T-helper 2 cell treated with Interferon-gamma antibody and Interleukin-4, amounts not matched to agents 5 μg/mL and 100 μg/mL, for 36 hours (primary cell): ENCODE data around the gene MROH2A.

Experiments used
- DNase-seq: peaks from one replicate; pipeline ENCODE4 v3.0.0; 2021; ENCODE audit warnings: low spot score
- H3K27ac Mint-ChIP-seq: one replicate; pipeline ENCODE4 v1.8.0; 2021; ENCODE audit warnings: mild to moderate bottlenecking, mixed read lengths
- H3K27me3 Mint-ChIP-seq: one replicate; pipeline ENCODE4 v1.8.0; 2021; ENCODE audit warnings: low read depth, mixed read lengths
- H3K36me3 Mint-ChIP-seq: one replicate; pipeline ENCODE4 v1.8.0; 2021; ENCODE audit warnings: low read depth, mixed read lengths
- H3K4me1 Mint-ChIP-seq: one replicate; pipeline ENCODE4 v1.8.0; 2021; ENCODE audit warnings: low read depth, mixed read lengths
- H3K4me3 Mint-ChIP-seq: one replicate; pipeline ENCODE4 v1.8.0; 2022; ENCODE audit warnings: mild to moderate bottlenecking, moderate library complexity, mixed read lengths
- H3K9me3 Mint-ChIP-seq: one replicate; pipeline ENCODE4 v1.8.0; 2021; ENCODE audit warnings: mixed read lengths

MROH2A gene

GRCh38 chr2:233849607-233850271 is 71.6 kb downstream of the MROH2A start:
- peaks cover 43% of the 10 kb centered on the region for H3K4me1 Mint-ChIP-seq
- peak overlapping the region; percentile 41 for H3K27ac Mint-ChIP-seq
- H3K36me3 Mint-ChIP-seq = peaks cover 89% of the 10 kb centered on the region
- no peaks in the 10 kb centered on the region for H3K9me3 Mint-ChIP-seq
- no peaks in the 10 kb centered on the region for H3K27me3 Mint-ChIP-seq
- peak; percentile 2 for DNase-seq
- H3K4me3 Mint-ChIP-seq = no peak overlapping the region

GRCh38 chr2:233850745-233851144 is 72.6 kb downstream of the MROH2A start:
- no peaks in the 10 kb centered on the region for H3K9me3 Mint-ChIP-seq
- H3K36me3 Mint-ChIP-seq = peaks cover 79% of the 10 kb centered on the region
- no peaks in the 10 kb centered on the region for H3K27me3 Mint-ChIP-seq

GRCh38 chr2:233851169-233851568 is 73.0 kb downstream of the MROH2A start:
- no peaks in the 10 kb centered on the region for H3K9me3 Mint-ChIP-seq
- no peak for DNase-seq
- peak overlapping the region; percentile 100 for H3K4me3 Mint-ChIP-seq
- H3K27ac Mint-ChIP-seq = no peak overlapping the region
- peaks cover 50% of the 10 kb centered on the region for H3K4me1 Mint-ChIP-seq
- H3K36me3 Mint-ChIP-seq = peaks cover 75% of the 10 kb centered on the region
- H3K27me3 Mint-ChIP-seq = no peaks in the 10 kb centered on the region

More at GRCh38 chr2:233850745-233851144, 72.6 kb downstream of the MROH2A start:
- H3K4me3 Mint-ChIP-seq = no peak overlapping the region
- no peak overlapping the region for H3K27ac Mint-ChIP-seq
- no peak for DNase-seq
- H3K4me1 Mint-ChIP-seq = peaks cover 47% of the 10 kb centered on the region

DNA sequence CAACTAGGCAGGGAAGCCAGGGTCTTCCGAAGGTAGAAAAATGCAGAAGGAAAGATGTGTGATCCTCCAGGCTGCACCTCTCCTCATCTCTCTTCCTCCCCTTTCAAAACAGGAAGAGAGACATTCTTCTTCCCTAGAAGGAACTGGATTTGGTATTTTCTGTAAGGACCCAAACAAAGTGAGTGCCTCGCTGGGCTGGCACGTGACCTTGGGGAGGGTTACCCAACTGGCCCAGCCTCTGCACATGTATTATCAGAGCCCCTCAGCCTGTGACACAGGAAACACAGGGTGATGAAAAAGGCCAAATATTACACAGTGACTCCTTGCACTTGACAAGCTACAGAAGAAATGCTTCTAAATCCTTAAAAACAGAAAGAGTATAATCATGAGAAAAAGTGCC is 73.9 kb downstream of the MROH2A start:
- peaks cover 67% of the 10 kb centered on the region for H3K36me3 Mint-ChIP-seq
- H3K4me3 Mint-ChIP-seq = peak overlapping the region; percentile 100
- H3K4me1 Mint-ChIP-seq = peaks cover 50% of the 10 kb centered on the region

DNA sequence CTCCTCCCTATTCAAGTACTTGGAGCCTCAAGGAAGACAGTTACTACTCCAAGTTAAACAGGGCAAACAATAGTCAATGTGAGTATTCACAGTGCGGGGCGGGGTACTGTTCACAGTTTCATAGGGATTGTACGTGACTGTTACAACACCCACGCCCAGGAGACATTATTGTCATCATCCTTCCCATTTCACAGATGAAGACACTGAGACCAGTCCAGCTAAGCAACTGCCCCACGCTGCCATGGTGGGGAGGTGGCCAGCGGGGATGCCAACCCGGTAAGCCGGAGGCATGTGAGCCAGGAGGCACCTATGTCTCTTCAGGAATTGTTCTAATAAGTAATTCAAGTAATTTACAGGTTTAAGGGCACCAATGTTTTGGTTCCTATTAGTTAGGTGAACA is 75.2 kb downstream of the MROH2A start:
- peak overlapping the region; percentile 99 for H3K27ac Mint-ChIP-seq
- no peaks in the 10 kb centered on the region for H3K27me3 Mint-ChIP-seq
- peaks cover 56% of the 10 kb centered on the region for H3K36me3 Mint-ChIP-seq
- H3K9me3 Mint-ChIP-seq = no peaks in the 10 kb centered on the region
- DNase-seq = peak; percentile 7
- H3K4me1 Mint-ChIP-seq = peaks cover 48% of the 10 kb centered on the region
- H3K4me3 Mint-ChIP-seq = peak overlapping the region; percentile 100

More for the DNA sequence above, 73.9 kb downstream of the MROH2A start:
- Mint-ChIP-seq H3K27me3 (no peaks in the 10 kb centered on the region), H3K9me3 (no peaks in the 10 kb centered on the region), H3K27ac (peak overlapping the region; percentile 55)
- DNase-seq = no peak

- peaks cover 51% of the 10 kb centered on the region for H3K36me3 Mint-ChIP-seq
- H3K27me3 Mint-ChIP-seq = no peaks in the 10 kb centered on the region
- no peaks in the 10 kb centered on the region for H3K9me3 Mint-ChIP-seq
- DNase-seq = no peak
- peaks cover 44% of the 10 kb centered on the region for H3K4me1 Mint-ChIP-seq
- H3K4me3 Mint-ChIP-seq = peak overlapping the region; percentile 100
- H3K27ac Mint-ChIP-seq = peak overlapping the region; percentile 99
Observed at GRCh38 chr2:233853883-233854240, 75.7 kb downstream of the MROH2A start.

- peaks cover under 1% of the 10 kb centered on the region for H3K27me3 Mint-ChIP-seq
- peak within 1 kb of the TSS; percentile 100 for H3K4me3 Mint-ChIP-seq
- H3K4me1 Mint-ChIP-seq = peaks cover 38% of the 10 kb centered on the region
- DNase-seq = peak; percentile 95
- H3K9me3 Mint-ChIP-seq = no peaks in the 10 kb centered on the region
- H3K27ac Mint-ChIP-seq = peak within 1 kb of the TSS; percentile 99
- peaks cover 45% of the 10 kb centered on the region for H3K36me3 Mint-ChIP-seq
Observed at GRCh38 chr2:233854241-233854981, 76.3 kb downstream of the MROH2A start, which contains the start of gene HJURP. TSS of gene HJURP (minus strand) at chr2:233854535. CDS start at chr2:233854500, 35 bp downstream.

- Mint-ChIP-seq H3K36me3 (peaks cover 37% of the 10 kb centered on the region), H3K27ac (peak overlapping the region; percentile 41), H3K4me3 (peak overlapping the region; percentile 100), H3K9me3 (no peaks in the 10 kb centered on the region), H3K4me1 (peaks cover 38% of the 10 kb centered on the region), H3K27me3 (peaks cover 3% of the 10 kb centered on the region)
- no peak for DNase-seq
Observed at GRCh38 chr2:233855345-233855744, 77.2 kb downstream of the MROH2A start.

DNA sequence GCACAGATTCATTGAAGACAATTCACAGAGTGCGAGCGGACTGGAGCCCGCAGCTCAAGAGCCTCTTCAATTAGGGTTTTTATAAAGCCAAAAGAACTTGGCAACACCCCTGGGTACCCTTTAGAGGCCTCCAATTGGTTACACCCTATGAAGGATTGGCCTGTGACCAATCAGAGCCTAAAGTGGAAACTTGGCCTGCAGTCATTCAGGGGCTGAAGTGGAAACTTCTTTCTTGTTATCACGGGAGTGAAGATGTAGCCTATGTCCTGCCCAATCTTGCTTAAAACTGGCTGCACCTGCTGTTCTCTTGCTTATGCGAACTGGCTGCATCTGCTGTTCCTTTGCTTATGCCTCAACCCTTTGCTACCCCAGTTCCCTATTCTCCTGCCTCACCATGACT is 78.1 kb downstream of the MROH2A start:
- Mint-ChIP-seq H3K4me1 (peaks cover 35% of the 10 kb centered on the region), H3K4me3 (no peak overlapping the region), H3K27me3 (peaks cover 3% of the 10 kb centered on the region), H3K36me3 (peaks cover 30% of the 10 kb centered on the region), H3K9me3 (no peaks in the 10 kb centered on the region), H3K27ac (no peak overlapping the region)
- DNase-seq = no peak

DNA sequence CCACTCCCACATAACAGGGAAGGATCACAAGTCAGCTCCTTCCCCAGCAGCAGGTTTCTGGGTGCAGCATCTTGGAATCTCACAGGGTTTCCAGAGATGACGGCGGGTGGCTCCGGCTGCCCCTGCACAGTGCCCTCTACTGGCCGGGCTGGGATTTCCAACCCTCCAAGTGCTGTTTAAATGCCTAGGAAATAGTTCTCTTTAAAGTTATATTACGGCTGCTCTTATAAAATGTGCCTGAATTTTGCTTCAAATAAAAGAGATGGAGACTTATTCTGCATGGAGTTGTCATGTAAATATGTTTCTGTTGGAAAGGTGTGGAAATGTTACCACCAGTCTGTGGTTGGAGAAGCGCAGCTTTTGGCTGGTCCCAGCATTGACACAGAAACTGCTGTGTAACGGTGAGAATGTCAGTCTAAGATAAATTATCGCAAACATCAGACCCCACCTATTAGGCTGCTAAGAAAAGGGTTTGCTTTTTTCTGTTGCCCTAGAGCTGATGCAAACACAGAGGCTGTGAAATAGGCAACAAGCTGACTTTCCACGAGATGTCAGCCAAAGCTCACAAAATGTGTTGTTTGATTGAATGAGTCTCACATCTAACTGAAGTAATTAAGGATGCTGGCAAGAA is 79.5 kb downstream of the MROH2A start:
- Mint-ChIP-seq H3K27ac (no peak overlapping the region), H3K4me3 (peak overlapping the region; percentile 26)

DNA sequence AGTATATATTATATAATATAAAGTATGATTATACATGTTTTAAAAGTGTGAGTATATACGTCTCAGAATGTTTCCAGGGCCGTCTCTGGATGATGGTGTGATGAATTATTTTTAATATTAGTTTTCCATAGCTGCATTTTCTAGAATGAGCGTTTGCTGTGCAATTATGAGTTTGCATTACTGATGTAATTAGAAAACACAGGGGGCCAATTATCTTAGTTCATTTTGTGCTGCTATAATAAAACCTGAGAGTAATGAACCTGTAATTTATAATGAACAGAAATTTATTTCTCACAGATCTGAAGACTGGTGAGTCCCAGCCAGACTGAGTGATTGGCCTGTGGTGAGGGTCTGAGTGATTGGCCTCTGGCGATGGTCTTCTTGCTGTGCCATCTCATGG is 80.2 kb downstream of the MROH2A start:
- H3K27me3 Mint-ChIP-seq = peaks cover 5% of the 10 kb centered on the region
- H3K9me3 Mint-ChIP-seq = no peaks in the 10 kb centered on the region
- H3K4me3 Mint-ChIP-seq = no peak overlapping the region
- H3K36me3 Mint-ChIP-seq = peaks cover 9% of the 10 kb centered on the region
- H3K27ac Mint-ChIP-seq = no peak overlapping the region
- H3K4me1 Mint-ChIP-seq = peaks cover 15% of the 10 kb centered on the region
- DNase-seq = no peak

More for the DNA sequence above, 79.5 kb downstream of the MROH2A start:
- peaks cover 5% of the 10 kb centered on the region for H3K27me3 Mint-ChIP-seq
- peaks cover 21% of the 10 kb centered on the region for H3K4me1 Mint-ChIP-seq
- H3K9me3 Mint-ChIP-seq = no peaks in the 10 kb centered on the region
- peaks cover 16% of the 10 kb centered on the region for H3K36me3 Mint-ChIP-seq
- DNase-seq = peak; percentile 47

- no peak overlapping the region for H3K4me3 Mint-ChIP-seq
- no peak for DNase-seq
- H3K9me3 Mint-ChIP-seq = peaks cover 2% of the 10 kb centered on the region
- H3K27ac Mint-ChIP-seq = no peak overlapping the region
- H3K27me3 Mint-ChIP-seq = peaks cover 5% of the 10 kb centered on the region
- H3K36me3 Mint-ChIP-seq = peaks cover 22% of the 10 kb centered on the region
- peaks cover 19% of the 10 kb centered on the region for H3K4me1 Mint-ChIP-seq
Observed at GRCh38 chr2:233862261-233862768, 84.2 kb downstream of the MROH2A start.

GRCh38 chr2:233865838-233866237 is 87.7 kb downstream of the MROH2A start:
- DNase-seq = no peak
- peaks cover 23% of the 10 kb centered on the region for H3K4me1 Mint-ChIP-seq
- H3K9me3 Mint-ChIP-seq = peaks cover 14% of the 10 kb centered on the region
- H3K27me3 Mint-ChIP-seq = peaks cover 11% of the 10 kb centered on the region
- no peak overlapping the region for H3K4me3 Mint-ChIP-seq
- H3K36me3 Mint-ChIP-seq = peaks cover 25% of the 10 kb centered on the region
- H3K27ac Mint-ChIP-seq = no peak overlapping the region

GRCh38 chr2:233866479-233866878 is 88.3 kb downstream of the MROH2A start:
- Mint-ChIP-seq H3K27me3 (peaks cover 17% of the 10 kb centered on the region), H3K4me1 (peaks cover 23% of the 10 kb centered on the region), H3K27ac (no peak overlapping the region), H3K4me3 (peak overlapping the region; percentile 38), H3K36me3 (peaks cover 25% of the 10 kb centered on the region), H3K9me3 (peaks cover 15% of the 10 kb centered on the region)
- DNase-seq = no peak
